GM06990 (cell line): Measurements from ENCODE around the gene GCNT4.
A peak's percentile ranks its signal among the peaks of the same experiment; 100 is the strongest.
"Not testable (repeated sequence)": the region's sequence is repeated elsewhere in the genome, so short reads cannot be mapped to it uniquely, and the experiment has no call there.

Experiments used
- DNase-seq: peaks from one replicate; pipeline ENCODE4 v3.0.0-alpha.2; 2011; ENCODE audit not compliant: insufficient read length; ENCODE audit errors: extremely low read depth
- H3K27me3 ChIP-seq: replicated peaks from 2 replicates; pipeline ENCODE4 v1.6.0; 2011; ENCODE audit warnings: low read length; ENCODE audit not compliant: control insufficient read depth, insufficient read depth
- H3K36me3 ChIP-seq: 2 replicates; pipeline ENCODE4 v1.5.1; 2011; ENCODE audit warnings: low read length; ENCODE audit not compliant: control insufficient read depth, insufficient read depth
- H3K4me3 ChIP-seq: replicated peaks from 2 replicates; pipeline ENCODE4 v1.5.1; 2011; ENCODE audit warnings: low read depth, mild to moderate bottlenecking, control low read depth, low read length
- CTCF ChIP-seq: IDR thresholded peaks from 2 replicates; pipeline ENCODE4 v1.5.1; 2011; ENCODE audit warnings: low read length, control low read depth, mild to moderate bottlenecking, inconsistent platforms; ENCODE audit not compliant: insufficient read depth, poor library complexity, severe bottlenecking

The GCNT4 gene

GRCh38 chr5:75052192-75053053 lies at the start of gene GCNT4:
Gene GCNT4 (minus strand): TSS chr5:75052558. CDS start chr5:75030037, 22,521 bp downstream.
- Histone ChIP-seq H3K27me3 (peaks cover 1% of the 10 kb centered on the region), H3K36me3 (no peaks in the 10 kb centered on the region), H3K4me3 (peak within 1 kb of the TSS; percentile 66)
- TF ChIP-seq CTCF, result no peak
- peak; percentile 39 for DNase-seq

GRCh38 chr5:75095956-75096355 lies 43.6 kb upstream of the GCNT4 start:
- H3K27me3 ChIP-seq, H3K4me3 ChIP-seq, DNase-seq, H3K36me3 ChIP-seq: not testable (repeated sequence)

- Histone ChIP-seq H3K4me3 (no peak overlapping the region), H3K27me3 (no peaks in the 10 kb centered on the region; the same call in none of the 2 replicates), H3K36me3 (no peaks in the 10 kb centered on the region)
- no peak for DNase-seq
- TF ChIP-seq CTCF, result no peak
These were observed 39.2 kb upstream of the GCNT4 start for GRCh38 chr5:75091597-75091996.

GRCh38 chr5:75089662-75090061 lies 37.3 kb upstream of the GCNT4 start:
- H3K4me3 ChIP-seq, result no peak overlapping the region
- DNase-seq, result no peak
- no peaks in the 10 kb centered on the region; the same call in none of the 2 replicates for H3K27me3 ChIP-seq
- TF ChIP-seq CTCF, result no peak
- no peaks in the 10 kb centered on the region for H3K36me3 ChIP-seq

GRCh38 chr5:75089137-75089536 lies 36.8 kb upstream of the GCNT4 start:
- H3K36me3 ChIP-seq, result no peaks in the 10 kb centered on the region
- no peak for TF ChIP-seq CTCF
- no peaks in the 10 kb centered on the region; the same call in none of the 2 replicates for H3K27me3 ChIP-seq
- H3K4me3 ChIP-seq, result no peak overlapping the region
- DNase-seq, result no peak

- TF ChIP-seq CTCF, result no peak
- DNase-seq, result no peak
- Histone ChIP-seq H3K27me3 (no peaks in the 10 kb centered on the region; the same call in none of the 2 replicates), H3K4me3 (no peak overlapping the region), H3K36me3 (no peaks in the 10 kb centered on the region)
These were observed 36.3 kb upstream of the GCNT4 start for GRCh38 chr5:75088648-75089047.
